D721Med (cell line): ENCODE data around the gene MROH2B.
"Not testable (repeated sequence)": the region's sequence is repeated elsewhere in the genome, so short reads cannot be mapped to it uniquely, and the experiment has no call there.

ENCODE experiments used
- DNase-seq: peaks from one replicate; pipeline ENCODE4 v3.0.0; 2011; ENCODE audit warnings: low spot score; ENCODE audit not compliant: insufficient read length
- FAIRE-seq: peaks from 2 replicates; lab custom pipeline; 2011; peaks lifted over from hg19 to GRCh38; lab: Jason Lieb, UNC
- TF ChIP-seq, protein P1 (sequence below): IDR thresholded peaks from 2 replicates; pipeline ENCODE4 v1.5.1; 2012; ENCODE audit warnings: mild to moderate bottlenecking, control low read depth; ENCODE audit not compliant: insufficient read depth; ENCODE audit errors: missing control alignments

MROH2B gene

GRCh38 chr5:41067714-41068568 is 3.2 kb downstream of the MROH2B start:
- TF ChIP-seq, protein P1, sequence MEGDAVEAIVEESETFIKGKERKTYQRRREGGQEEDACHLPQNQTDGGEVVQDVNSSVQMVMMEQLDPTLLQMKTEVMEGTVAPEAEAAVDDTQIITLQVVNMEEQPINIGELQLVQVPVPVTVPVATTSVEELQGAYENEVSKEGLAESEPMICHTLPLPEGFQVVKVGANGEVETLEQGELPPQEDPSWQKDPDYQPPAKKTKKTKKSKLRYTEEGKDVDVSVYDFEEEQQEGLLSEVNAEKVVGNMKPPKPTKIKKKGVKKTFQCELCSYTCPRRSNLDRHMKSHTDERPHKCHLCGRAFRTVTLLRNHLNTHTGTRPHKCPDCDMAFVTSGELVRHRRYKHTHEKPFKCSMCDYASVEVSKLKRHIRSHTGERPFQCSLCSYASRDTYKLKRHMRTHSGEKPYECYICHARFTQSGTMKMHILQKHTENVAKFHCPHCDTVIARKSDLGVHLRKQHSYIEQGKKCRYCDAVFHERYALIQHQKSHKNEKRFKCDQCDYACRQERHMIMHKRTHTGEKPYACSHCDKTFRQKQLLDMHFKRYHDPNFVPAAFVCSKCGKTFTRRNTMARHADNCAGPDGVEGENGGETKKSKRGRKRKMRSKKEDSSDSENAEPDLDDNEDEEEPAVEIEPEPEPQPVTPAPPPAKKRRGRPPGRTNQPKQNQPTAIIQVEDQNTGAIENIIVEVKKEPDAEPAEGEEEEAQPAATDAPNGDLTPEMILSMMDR: no peak
- DNase-seq (no peak), FAIRE-seq (no peak)

GRCh38 chr5:41065691-41066335 is 5.3 kb downstream of the MROH2B start:
- no peak for FAIRE-seq
- TF ChIP-seq, protein P1: no peak
- DNase-seq: no peak

DNA sequence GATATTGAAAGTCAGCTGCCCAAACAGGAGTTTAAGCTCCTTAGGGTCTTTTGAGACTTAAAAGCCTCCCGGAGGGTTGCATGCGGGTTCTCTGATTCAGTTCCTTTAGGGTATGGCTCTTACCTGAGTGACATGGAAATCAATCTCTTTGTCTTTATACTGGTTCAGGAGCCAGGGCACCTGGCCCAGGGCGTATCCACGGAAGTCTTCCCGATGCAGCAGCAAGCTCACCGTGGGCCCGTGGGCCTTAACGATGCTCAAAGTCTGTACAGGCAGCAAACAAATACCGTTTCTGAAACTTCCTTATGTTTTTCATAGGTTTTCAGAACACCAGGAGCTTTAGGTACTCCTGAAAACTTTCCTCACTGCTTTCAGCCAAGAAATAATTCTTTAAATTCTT is 13.2 kb downstream of the MROH2B start:
- DNase-seq (no peak), FAIRE-seq (no peak)
- TF ChIP-seq, protein P1: no peak

- DNase-seq: no peak
- FAIRE-seq: no peak
- TF ChIP-seq, protein P1: no peak
Observed at GRCh38 chr5:41057231-41057630, 13.9 kb downstream of the MROH2B start.

GRCh38 chr5:41048986-41049385 is 22.2 kb downstream of the MROH2B start:
- TF ChIP-seq, protein P1: no peak
- FAIRE-seq (no peak), DNase-seq (no peak)

DNA sequence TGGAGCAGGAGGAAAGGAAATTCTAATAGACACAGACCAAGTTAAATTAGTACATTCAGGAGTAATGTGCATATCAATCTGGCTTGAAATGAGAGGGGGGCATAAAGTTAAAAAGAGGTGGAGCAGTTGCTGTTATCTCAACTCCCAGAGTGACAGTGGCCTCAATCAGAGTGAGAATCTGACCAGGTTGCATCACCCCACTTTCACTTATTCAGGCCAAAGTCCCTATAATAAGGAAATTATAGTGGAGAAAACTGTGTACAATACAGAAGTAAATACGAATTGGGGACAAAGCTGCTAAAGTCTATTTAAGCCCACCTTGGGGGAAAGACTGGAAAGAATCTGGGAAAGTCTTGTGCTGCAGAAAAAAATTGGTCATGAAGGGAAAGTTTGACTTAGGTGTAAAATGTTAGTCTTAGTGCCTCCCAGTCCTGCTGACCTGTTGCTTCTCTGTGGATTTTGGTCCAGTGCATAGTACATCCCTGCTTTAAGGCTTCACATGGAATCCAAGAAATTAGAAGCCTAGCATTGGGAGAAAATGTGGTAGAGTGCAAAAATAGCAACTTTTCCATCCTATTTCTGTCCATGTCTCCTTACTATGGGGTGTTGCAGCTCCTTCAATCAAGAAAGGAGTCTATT is 27.9 kb downstream of the MROH2B start:
- DNase-seq (no peak), FAIRE-seq (no peak)
- TF ChIP-seq, protein P1: no peak

DNA sequence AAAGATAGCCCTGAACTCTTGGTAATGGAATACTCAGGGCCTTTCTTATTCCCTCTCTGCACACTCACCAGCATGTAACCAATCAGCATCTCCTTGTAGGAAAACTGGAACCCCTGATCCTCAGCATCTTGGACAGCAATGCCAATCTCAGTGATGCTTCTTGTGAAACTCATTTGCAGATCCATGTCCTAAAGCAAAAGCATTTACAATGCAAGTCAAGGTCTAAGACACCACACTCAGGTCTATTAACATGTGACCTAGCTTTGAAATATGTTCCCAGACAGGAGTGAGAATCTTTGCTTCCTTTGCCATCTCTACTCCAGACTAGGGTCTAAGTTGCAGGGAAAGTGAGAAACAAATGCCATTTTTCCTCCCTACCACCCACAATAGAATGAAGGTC is 38.2 kb downstream of the MROH2B start:
- FAIRE-seq (no peak), DNase-seq (no peak)
- TF ChIP-seq, protein P1: no peak

- not testable (repeated sequence) for FAIRE-seq, DNase-seq
Observed at GRCh38 chr5:41022600-41022999, 48.5 kb downstream of the MROH2B start.
